Astrocyte of the cerebellum (primary cell): ENCODE results near the gene TMEM106C.

Experiments
- DNase-seq: peaks from one replicate; pipeline ENCODE4 v3.0.0-alpha.2; 2011; ENCODE audit warnings: low read depth
- H3K4me3 ChIP-seq: 2 replicates; pipeline ENCODE4 v1.5.1; 2011; ENCODE audit warnings: mild to moderate bottlenecking, low read depth, low read length, moderate library complexity
- in situ Hi-C: cut with HindIII; loops from 2 replicates; pipeline ENCODE4 v1.10.0; 2017; ENCODE audit warnings: low sequenced_read_pairs
- TF ChIP-seq, protein P1 (sequence below): IDR thresholded peaks from 2 replicates; pipeline ENCODE4 v1.5.1; 2012; ENCODE audit warnings: low read length, low read depth, moderate library complexity, mild to moderate bottlenecking; ENCODE audit errors: missing control alignments

The TMEM106C gene

DNA sequence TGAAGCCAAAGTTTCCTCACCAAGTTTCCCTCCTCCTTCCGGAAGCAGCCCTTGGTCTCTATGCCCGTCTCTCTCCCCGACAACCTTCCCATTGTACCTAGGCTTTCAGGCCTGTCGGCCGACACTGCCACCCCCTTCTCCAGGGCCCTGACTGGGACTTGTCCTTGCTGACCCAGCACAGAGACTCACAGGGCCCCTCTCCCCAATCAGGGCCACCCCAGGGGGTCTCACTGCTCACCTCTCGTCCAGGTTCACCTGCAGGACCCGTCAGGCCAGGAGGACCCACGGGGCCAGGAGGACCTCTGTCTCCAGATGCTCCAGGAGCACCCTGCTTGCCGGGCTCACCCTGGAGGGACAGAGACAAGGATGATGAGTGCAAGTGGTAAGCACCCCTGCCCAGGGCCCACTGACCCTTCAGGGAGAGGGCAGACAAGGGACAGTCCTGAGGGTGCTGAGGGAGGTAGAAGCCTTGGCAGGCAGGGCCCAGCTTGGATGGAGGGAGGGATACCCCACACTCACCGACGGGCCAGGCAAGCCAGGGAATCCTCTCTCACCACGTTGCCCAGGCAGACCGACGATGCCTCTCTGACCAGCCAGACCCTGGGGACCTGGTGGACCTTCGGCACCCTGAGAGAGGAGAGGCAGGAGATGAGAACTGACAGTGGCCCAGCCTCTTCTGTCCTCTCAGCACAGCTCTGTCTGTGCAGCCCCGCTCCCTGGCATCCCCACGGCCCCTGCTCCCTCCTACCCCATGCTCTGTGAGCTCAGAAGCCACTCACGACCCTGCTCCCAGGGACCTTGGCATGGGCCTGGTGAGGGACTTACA, 14.6 kb downstream of the TMEM106C start:
- TF ChIP-seq, protein P1, sequence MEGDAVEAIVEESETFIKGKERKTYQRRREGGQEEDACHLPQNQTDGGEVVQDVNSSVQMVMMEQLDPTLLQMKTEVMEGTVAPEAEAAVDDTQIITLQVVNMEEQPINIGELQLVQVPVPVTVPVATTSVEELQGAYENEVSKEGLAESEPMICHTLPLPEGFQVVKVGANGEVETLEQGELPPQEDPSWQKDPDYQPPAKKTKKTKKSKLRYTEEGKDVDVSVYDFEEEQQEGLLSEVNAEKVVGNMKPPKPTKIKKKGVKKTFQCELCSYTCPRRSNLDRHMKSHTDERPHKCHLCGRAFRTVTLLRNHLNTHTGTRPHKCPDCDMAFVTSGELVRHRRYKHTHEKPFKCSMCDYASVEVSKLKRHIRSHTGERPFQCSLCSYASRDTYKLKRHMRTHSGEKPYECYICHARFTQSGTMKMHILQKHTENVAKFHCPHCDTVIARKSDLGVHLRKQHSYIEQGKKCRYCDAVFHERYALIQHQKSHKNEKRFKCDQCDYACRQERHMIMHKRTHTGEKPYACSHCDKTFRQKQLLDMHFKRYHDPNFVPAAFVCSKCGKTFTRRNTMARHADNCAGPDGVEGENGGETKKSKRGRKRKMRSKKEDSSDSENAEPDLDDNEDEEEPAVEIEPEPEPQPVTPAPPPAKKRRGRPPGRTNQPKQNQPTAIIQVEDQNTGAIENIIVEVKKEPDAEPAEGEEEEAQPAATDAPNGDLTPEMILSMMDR: no peak
- no peak overlapping the region for H3K4me3 ChIP-seq
- in situ Hi-C loops: no loop called here
- no peak for DNase-seq

DNA sequence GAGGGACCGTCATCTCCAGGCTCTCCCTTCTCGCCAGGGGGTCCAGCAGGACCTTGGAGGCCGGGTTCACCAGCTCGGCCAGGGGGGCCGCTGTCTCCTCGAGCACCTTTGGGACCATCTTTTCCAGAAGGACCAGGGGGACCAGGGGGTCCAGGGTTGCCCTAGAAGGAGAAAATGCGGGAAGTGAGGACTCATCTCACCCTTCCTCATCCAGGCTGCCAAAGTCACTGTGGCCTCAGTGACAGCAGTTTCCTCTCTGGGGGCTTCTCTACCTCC, 15.1 kb downstream of the TMEM106C start:
- H3K4me3 ChIP-seq: no peak overlapping the region
- in situ Hi-C loops: no loop called here
- TF ChIP-seq, protein P1: no peak
- no peak for DNase-seq

DNA sequence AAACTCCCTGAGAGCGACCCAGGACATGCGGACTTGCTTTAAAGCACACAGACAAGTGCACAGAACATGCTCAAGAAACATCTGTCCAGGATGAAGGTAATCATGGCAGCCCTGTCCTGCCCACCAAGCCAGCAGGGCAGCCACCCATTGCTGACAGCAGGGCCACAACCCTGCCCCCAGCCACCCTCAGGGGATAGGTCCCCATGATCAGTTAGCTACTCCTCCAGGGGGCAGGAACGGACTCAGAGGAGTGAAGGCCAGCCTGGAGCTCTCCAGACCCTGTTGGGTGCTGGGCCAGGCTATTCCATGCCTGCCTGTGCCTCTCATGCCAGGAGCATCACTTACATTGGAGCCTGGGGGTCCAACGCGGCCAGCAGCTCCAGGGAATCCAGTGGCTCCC, 15.8 kb downstream of the TMEM106C start:
- TF ChIP-seq, protein P1: no peak
- no peak overlapping the region for H3K4me3 ChIP-seq
- no peak for DNase-seq
- in situ Hi-C loops: no loop called here

DNA sequence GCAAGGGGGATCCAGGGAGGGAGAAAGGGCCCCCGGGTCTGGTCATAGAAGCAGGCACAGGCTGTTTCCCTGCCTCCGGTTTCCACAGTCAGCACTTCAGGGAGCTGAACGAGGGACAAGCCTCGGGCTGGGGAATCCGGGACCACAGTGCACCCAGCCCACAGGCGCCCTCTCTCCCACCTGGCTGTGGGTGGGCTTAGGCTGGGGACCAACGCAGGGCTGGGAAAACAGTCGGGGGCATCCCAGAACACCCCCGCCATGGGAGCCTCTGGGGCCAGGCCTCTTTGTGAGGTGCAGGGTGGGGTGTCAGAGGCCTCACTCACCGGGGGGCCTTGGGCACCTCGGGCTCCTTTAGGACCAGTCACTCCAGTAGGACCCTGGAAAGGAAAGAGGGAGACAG, 16.3 kb downstream of the TMEM106C start:
- in situ Hi-C loops: no loop called here
- no peak for DNase-seq
- no peak overlapping the region for H3K4me3 ChIP-seq
- TF ChIP-seq, protein P1: no peak

DNA sequence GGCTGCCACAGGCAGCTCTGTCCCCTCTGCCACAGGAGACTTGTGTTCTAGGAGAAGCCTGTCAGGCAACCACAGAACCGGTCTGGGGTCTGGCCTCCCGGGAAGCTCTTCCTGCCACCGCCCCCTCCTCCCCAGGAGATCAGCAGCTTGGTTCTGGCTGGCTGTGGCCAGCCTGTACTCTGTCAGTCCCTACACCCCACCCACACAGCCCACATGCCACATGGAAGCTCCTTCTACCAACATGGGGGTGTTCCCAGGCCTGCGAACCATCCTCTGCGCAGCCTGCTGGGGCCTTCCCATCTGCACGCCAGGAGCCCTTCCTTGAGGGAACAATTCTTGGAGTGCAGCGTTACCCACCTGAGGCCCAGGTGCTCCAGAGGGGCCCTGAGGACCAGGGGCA, 16.8 kb downstream of the TMEM106C start:
- in situ Hi-C loops: no loop called here
- TF ChIP-seq, protein P1: no peak
- DNase-seq: no peak
- H3K4me3 ChIP-seq: no peak overlapping the region

DNA sequence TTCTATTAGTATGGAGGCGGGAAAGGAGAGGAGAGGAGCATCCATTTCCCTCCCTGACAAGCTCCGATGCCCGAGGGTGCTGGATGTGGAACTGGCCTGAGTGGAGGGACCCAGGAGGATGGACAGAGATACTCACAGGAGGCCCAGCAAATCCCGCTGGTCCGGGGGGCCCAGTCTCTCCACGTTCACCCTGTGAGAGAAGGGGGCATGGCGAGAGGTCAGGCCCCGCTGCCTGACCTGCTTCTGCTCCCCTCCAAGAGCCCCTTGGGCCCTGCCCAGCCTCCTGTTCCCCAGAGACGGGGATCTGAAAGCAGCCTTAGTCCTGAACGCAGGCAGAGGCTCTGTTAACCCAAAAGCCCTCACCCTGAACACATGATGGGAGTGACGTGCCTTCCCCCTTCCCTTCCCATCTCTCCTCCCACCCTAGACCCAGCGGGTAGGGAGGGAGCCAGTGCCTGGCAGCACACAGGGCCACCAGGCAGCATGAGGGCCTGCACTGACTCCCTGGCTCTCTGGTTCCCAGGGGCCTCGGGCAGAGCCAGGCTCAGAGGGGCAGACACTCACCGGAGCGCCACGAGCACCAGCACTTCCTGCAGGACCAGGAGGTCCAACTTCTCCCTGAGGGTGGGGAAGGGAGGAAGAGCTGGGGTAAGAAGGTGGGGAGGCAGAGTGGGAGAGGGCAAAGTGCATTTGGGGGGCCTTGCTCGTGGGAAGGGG, 17.5 kb downstream of the TMEM106C start:
- TF ChIP-seq, protein P1: no peak
- no peak overlapping the region for H3K4me3 ChIP-seq
- in situ Hi-C loops: no loop called here
- DNase-seq: no peak
